Duodenal mucosa (tissue), 2 donors: ENCODE measurements around the gene GRID1.

Experiments
- H3K27ac ChIP-seq: one replicate; pipeline ENCODE4 v1.7.0; 2013; ENCODE audit warnings: low read depth, low read length
- H3K27me3 ChIP-seq, 2 donors: one replicate each; pipeline ENCODE4 v1.7.0; 2013; ENCODE audit warnings: low read length in 2 of 2, control low read depth in 1 of 2; ENCODE audit not compliant: insufficient read depth in 2 of 2, control insufficient read depth in 1 of 2
- H3K36me3 ChIP-seq, 2 donors: one replicate each; pipeline ENCODE4 v1.7.0; 2013; ENCODE audit warnings: low read length in 2 of 2, control low read depth in 1 of 2; ENCODE audit not compliant: insufficient read depth in 2 of 2, control insufficient read depth in 1 of 2
- H3K4me1 ChIP-seq, 2 donors: one replicate each; pipeline ENCODE4 v1.7.0; 2013; ENCODE audit warnings: low read length in 2 of 2, control low read depth in 1 of 2; ENCODE audit not compliant: insufficient read depth in 2 of 2, control insufficient read depth in 1 of 2
- H3K4me3 ChIP-seq, 2 donors: one replicate each; pipeline ENCODE4 v1.7.0; 2013; ENCODE audit warnings: low read length in 2 of 2, low read depth in 1 of 2
- H3K9ac ChIP-seq, 2 donors: one replicate each; pipeline ENCODE4 v1.7.0; 2013; ENCODE audit warnings: low read length in 2 of 2, low read depth in 1 of 2
- H3K9me3 ChIP-seq, 2 donors: one replicate each; pipeline ENCODE4 v1.7.0; 2013; ENCODE audit warnings: low read length in 2 of 2, control low read depth in 1 of 2; ENCODE audit not compliant: control insufficient read depth in 1 of 2

GRID1 gene

GRCh38 chr10:85621562-85621961 is 745.0 kb downstream of the GRID1 start:
- Histone ChIP-seq H3K4me3 (no peak overlapping the region), H3K9me3 (no peaks in the 10 kb centered on the region), H3K27ac (no peak overlapping the region), H3K36me3 (no peaks in the 10 kb centered on the region), H3K4me1 (no peaks in the 10 kb centered on the region), H3K9ac (no peak overlapping the region), H3K27me3 (no peaks in the 10 kb centered on the region)

DNA sequence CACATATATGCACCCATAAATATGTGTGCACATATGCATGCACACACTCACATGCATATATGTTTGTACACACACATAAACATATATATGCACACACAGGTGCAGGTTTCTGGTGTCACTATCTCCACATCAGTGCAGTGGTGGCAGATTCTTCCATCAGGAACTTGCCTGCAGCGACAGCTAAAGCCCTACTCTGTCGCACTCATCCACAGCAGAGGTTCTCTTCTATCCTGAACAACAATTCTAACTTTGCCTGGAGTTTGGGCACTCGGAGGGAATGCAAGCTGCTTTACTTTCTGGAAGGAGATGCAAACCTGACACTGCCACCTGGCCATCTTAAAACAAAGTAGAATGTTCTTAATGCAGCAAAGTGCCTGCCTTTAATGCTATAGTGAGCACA is 745.8 kb downstream of the GRID1 start:
- H3K27ac ChIP-seq = no peak overlapping the region
- no peak overlapping the region for H3K9ac ChIP-seq
- no peaks in the 10 kb centered on the region for H3K27me3 ChIP-seq
- no peaks in the 10 kb centered on the region for H3K36me3 ChIP-seq
- no peaks in the 10 kb centered on the region for H3K4me1 ChIP-seq
- no peak overlapping the region for H3K4me3 ChIP-seq
- no peaks in the 10 kb centered on the region for H3K9me3 ChIP-seq

DNA sequence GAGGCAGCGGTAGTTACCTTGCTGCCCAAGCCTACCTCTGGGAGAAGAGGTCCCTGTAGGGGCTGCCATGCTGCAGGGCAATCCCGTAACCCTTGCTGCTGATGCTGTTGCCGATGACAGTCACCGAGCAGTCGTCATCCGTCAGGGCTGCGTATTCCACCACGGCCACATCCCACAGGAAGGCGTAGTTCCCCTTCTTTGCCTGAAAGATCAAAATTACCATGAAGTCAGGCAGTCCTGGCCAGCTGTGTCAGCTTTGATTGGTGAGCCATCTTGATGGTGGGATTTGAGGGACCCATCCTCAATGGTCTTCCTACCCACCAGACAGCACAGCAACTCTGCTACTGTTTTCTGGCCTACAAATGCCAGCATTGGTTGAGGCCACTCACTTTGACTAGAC is 746.8 kb downstream of the GRID1 start:
- Histone ChIP-seq H3K9ac (no peak overlapping the region), H3K9me3 (no peaks in the 10 kb centered on the region), H3K4me3 (no peak overlapping the region), H3K4me1 (no peaks in the 10 kb centered on the region), H3K27ac (no peak overlapping the region), H3K27me3 (no peaks in the 10 kb centered on the region), H3K36me3 (no peaks in the 10 kb centered on the region)

DNA sequence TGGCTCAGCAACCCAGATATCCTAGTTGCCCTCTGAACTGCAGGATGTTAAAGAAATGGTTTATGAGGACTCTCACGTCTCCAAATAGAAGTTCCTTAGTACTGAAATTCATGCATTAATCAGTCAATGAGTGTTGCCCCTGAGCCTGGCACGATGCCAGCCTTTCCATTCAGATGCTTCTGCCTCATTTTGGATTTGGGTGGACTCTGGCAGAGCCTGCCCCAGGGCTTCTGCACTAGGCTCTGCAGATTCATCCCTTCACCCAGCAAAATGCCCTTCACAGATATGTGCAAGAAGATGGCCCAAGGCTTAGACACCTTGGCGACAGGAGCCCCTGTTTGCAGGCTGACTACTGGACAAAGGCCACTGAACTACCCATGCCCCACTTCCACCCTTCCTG is 747.8 kb downstream of the GRID1 start:
- Histone ChIP-seq H3K4me1 (no peaks in the 10 kb centered on the region), H3K27ac (no peak overlapping the region), H3K36me3 (no peaks in the 10 kb centered on the region), H3K27me3 (no peaks in the 10 kb centered on the region), H3K4me3 (no peak overlapping the region), H3K9me3 (no peaks in the 10 kb centered on the region), H3K9ac (no peak overlapping the region)

- Histone ChIP-seq H3K9me3 (no peaks in the 10 kb centered on the region), H3K9ac (no peak overlapping the region), H3K4me1 (no peaks in the 10 kb centered on the region), H3K27ac (no peak overlapping the region), H3K36me3 (no peaks in the 10 kb centered on the region), H3K27me3 (no peaks in the 10 kb centered on the region), H3K4me3 (no peak overlapping the region)
These were observed 748.6 kb downstream of the GRID1 start for GRCh38 chr10:85617751-85618546.

DNA sequence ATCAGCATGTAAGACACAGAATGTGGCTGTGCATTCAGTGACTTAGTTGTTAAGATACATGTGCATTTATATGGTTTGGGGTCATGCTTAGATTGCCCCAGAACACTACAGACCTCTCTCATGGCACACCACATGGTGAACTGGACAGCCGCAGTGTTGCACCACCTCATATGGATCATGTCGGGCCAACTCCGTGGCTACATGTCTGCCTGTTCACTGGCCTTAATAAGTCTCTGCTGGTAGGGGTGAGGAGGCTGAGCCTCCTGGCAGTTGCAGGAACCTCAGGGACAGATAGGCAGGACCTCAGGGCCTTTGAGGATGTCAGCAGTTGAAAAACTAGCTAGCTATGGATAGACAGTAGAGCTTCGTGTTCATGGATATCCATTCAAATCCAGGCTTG is 751.0 kb downstream of the GRID1 start:
- Histone ChIP-seq H3K27ac (no peak overlapping the region), H3K36me3 (no peaks in the 10 kb centered on the region), H3K4me3 (no peak overlapping the region), H3K27me3 (no peaks in the 10 kb centered on the region), H3K4me1 (peaks cover 0 to 8% of the 10 kb centered on the region in 2 donors), H3K9me3 (no peaks in the 10 kb centered on the region), H3K9ac (no peak overlapping the region)

GRCh38 chr10:85614981-85615380 is 751.6 kb downstream of the GRID1 start:
- no peaks in the 10 kb centered on the region for H3K27me3 ChIP-seq
- H3K9ac ChIP-seq = no peak overlapping the region
- H3K36me3 ChIP-seq = no peaks in the 10 kb centered on the region
- no peaks in the 10 kb centered on the region for H3K9me3 ChIP-seq
- peaks cover 0 to 8% of the 10 kb centered on the region in 2 donors for H3K4me1 ChIP-seq
- no peak overlapping the region for H3K4me3 ChIP-seq
- H3K27ac ChIP-seq = no peak overlapping the region

DNA sequence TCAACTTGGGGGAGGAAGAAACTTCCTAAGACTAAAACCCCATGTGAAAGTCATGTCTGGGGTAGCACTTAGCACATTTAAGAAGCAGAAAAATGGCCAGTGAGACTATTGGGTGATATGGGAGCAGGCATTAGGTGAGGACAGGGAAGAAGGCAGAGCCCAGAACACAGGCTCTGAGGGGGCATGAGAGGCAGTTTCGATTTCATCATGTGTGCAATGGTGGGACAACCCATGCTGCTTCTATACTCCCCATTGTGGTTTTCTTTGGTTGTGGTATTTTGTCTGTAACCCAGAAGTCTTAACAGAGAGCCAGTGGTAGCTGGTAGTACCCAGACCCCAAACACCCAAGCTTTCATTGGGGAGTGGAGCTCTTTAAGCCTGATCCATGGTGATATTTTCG is 752.0 kb downstream of the GRID1 start:
- Histone ChIP-seq H3K4me3 (no peak overlapping the region), H3K9ac (no peak overlapping the region), H3K27ac (no peak overlapping the region), H3K4me1 (peaks cover 0 to 8% of the 10 kb centered on the region in 2 donors), H3K9me3 (no peaks in the 10 kb centered on the region), H3K27me3 (no peaks in the 10 kb centered on the region), H3K36me3 (no peaks in the 10 kb centered on the region)

DNA sequence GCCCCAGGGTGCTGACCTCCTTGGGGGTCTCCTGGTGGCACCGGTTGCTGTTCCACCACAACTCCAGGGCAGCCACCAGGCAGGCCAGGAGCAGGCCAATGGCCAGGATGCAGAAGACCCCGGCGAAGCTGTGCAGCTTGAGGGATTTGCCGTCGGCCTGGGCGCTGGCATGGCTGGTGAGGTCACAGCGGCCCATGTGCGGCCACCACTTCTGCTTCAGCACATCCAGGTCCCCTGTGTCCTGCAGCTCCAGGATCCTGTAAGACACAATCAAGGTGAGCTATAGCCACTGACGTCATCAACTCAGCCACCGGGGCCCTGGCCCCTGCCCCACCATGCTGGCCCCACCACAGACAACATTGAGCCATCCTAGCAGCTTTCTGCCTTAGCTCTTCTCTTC is 753.2 kb downstream of the GRID1 start:
- H3K36me3 ChIP-seq = no peaks in the 10 kb centered on the region
- H3K9ac ChIP-seq = no peak overlapping the region
- H3K4me1 ChIP-seq = peaks cover 0 to 8% of the 10 kb centered on the region in 2 donors
- H3K27me3 ChIP-seq = no peaks in the 10 kb centered on the region
- H3K27ac ChIP-seq = no peak overlapping the region
- no peaks in the 10 kb centered on the region for H3K9me3 ChIP-seq
- H3K4me3 ChIP-seq = no peak overlapping the region

DNA sequence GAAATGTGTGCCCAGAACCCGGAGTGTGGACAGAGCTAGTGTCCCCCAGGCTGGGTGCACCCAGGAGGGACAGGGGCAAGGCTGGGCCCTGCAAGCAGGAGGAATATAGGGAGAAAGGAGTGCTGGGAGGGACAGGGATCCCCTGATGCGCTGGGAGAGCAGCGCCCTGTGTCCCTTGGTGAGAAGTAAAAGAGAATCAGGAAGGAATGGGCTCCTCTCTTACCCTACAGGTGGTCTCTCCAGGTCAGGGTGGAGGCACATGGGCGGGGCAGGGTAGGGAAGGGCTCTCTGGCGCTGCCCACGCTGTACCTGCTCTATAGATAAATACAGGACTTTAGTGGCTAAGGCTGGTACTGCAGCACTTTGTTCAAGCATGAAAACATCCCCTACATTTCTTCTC is 753.8 kb downstream of the GRID1 start:
- Histone ChIP-seq H3K9ac (no peak overlapping the region), H3K9me3 (no peaks in the 10 kb centered on the region), H3K4me1 (peaks cover 0 to 8% of the 10 kb centered on the region in 2 donors), H3K4me3 (no peak overlapping the region), H3K27ac (no peak overlapping the region), H3K36me3 (no peaks in the 10 kb centered on the region), H3K27me3 (no peaks in the 10 kb centered on the region)
